Left ventricle myocardium superior (tissue), 1 donor: ENCODE measurements around the gene RTN4IP1. TPM values are rescaled to one million over a fixed set of nuclear protein-coding genes. Genes with fewer than 3 reads are reported as not detected.
"Not testable (repeated sequence)": the region's sequence is repeated elsewhere in the genome, so short reads cannot be mapped to it uniquely, and the experiment has no call there.

Source experiments
- ATAC-seq: fragments of 200-7000 bp; cut with Tn5 transposase; one replicate; pipeline ENCODE4 v1.9.1; 2020; ENCODE audit warnings: mild to moderate bottlenecking, moderate library complexity
- DNase-seq: peaks from one replicate; pipeline ENCODE4 v3.0.0-alpha.2; 2020
- intact Hi-C: fragments of 100-400 bp; cut with micrococcal nuclease; formaldehyde crosslinking; loops from one replicate; pipeline ENCODE4 v1.11.0; 2022
- total RNA-seq: library from RNA; stranded (reverse); fragmentation: NEBNext Ultra II Directional; extraction: Animal tissue kit (Norgen Biotek cat#: 25700); gene quantifications from one replicate; pipeline ENCODE4 v1.2.1, GENCODE V29; 2021
- donor health status: DM: no; HTN: yes; CAD: no; lungs with severe emphysema.

Gene RTN4IP1
- total RNA-seq, 1 donor from 2014 or later, result 19.2 TPM

GRCh38 chr6:106599440-106599839, 29.9 kb downstream of the RTN4IP1 start:
- ATAC-seq (no peak), DNase-seq (no peak)
- intact Hi-C loops, result no loop called here

- peak; percentile 32 for ATAC-seq
- intact Hi-C loops, result no loop called here
- no peak for DNase-seq
These were observed 38.0 kb downstream of the RTN4IP1 start for GRCh38 chr6:106591111-106591825.

- ATAC-seq, DNase-seq, intact Hi-C loops: not testable (repeated sequence)
These were observed 40.4 kb downstream of the RTN4IP1 start for GRCh38 chr6:106588937-106589336.

- DNase-seq (no peak), ATAC-seq (no peak)
- intact Hi-C loops, result no loop called here
These were observed 42.4 kb downstream of the RTN4IP1 start for GRCh38 chr6:106586815-106587415.

- intact Hi-C loops, result no loop called here
- DNase-seq (no peak), ATAC-seq (peak; percentile 37)
These were observed 47.8 kb downstream of the RTN4IP1 start for GRCh38 chr6:106581468-106581867.

GRCh38 chr6:106579281-106579680, 50.0 kb downstream of the RTN4IP1 start:
- intact Hi-C loops, result no loop called here
- DNase-seq, result no peak

GRCh38 chr6:106574741-106575458, 54.4 kb downstream of the RTN4IP1 start:
- DNase-seq (no peak), ATAC-seq (no peak)
- intact Hi-C loops, result no loop called here

More at GRCh38 chr6:106579281-106579680, 50.0 kb downstream of the RTN4IP1 start:
- ATAC-seq, result no peak

GRCh38 chr6:106572875-106573585, 56.3 kb downstream of the RTN4IP1 start:
- no peak for DNase-seq

GRCh38 chr6:106572436-106572835, 56.9 kb downstream of the RTN4IP1 start:
- intact Hi-C loops, result no loop called here
- DNase-seq, result no peak
- no peak for ATAC-seq

More at GRCh38 chr6:106572875-106573585, 56.3 kb downstream of the RTN4IP1 start:
- no peak for ATAC-seq
- intact Hi-C loops, result no loop called here

- DNase-seq (no peak), ATAC-seq (no peak)
- intact Hi-C loops, result loop anchor here (10.0 kb wide), 2 partner anchors 225 to 1135 kb away; no protein-coding TSS in a partner anchor
These were observed 59.9 kb downstream of the RTN4IP1 start for GRCh38 chr6:106569428-106569827.

- DNase-seq, result no peak
- intact Hi-C loops, result loop anchor here (10.0 kb wide), 2 partner anchors 224 to 1134 kb away; no protein-coding TSS in a partner anchor
- no peak for ATAC-seq
These were observed 60.8 kb downstream of the RTN4IP1 start for GRCh38 chr6:106568530-106568929.

- intact Hi-C loops, result loop anchor here (2.0 to 10.0 kb wide), 3 partner anchors 118 to 1130 kb away; no protein-coding TSS in a partner anchor
- ATAC-seq, result peak; percentile 83
- no peak for DNase-seq
These were observed 64.8 kb downstream of the RTN4IP1 start for GRCh38 chr6:106564476-106564875.

GRCh38 chr6:106563614-106564013, 65.7 kb downstream of the RTN4IP1 start:
- intact Hi-C loops, result loop anchor here (2.0 to 10.0 kb wide), 3 partner anchors 117 to 1129 kb away; no protein-coding TSS in a partner anchor
- DNase-seq, result peak; percentile 61

GRCh38 chr6:106561686-106562405, 67.5 kb downstream of the RTN4IP1 start:
- ATAC-seq, result no peak
- intact Hi-C loops, result loop anchor here (10.0 kb wide), 2 partner anchors 217 to 1127 kb away; no protein-coding TSS in a partner anchor
- DNase-seq, result no peak

More at GRCh38 chr6:106563614-106564013, 65.7 kb downstream of the RTN4IP1 start:
- ATAC-seq, result peak; percentile 77

GRCh38 chr6:106560996-106561685, 68.2 kb downstream of the RTN4IP1 start:
- no peak for ATAC-seq
- intact Hi-C loops, result loop anchor here (10.0 kb wide), 2 partner anchors 216 to 1126 kb away; no protein-coding TSS in a partner anchor

GRCh38 chr6:106559659-106560058, 69.6 kb downstream of the RTN4IP1 start:
- DNase-seq, ATAC-seq: not testable (repeated sequence)
- intact Hi-C loops, result loop anchor here (10.0 kb wide), 2 partner anchors 215 to 1125 kb away; no protein-coding TSS in a partner anchor

More at GRCh38 chr6:106560996-106561685, 68.2 kb downstream of the RTN4IP1 start:
- no peak for DNase-seq

- ATAC-seq (no peak), DNase-seq (no peak)
- intact Hi-C loops, result no loop called here
These were observed 70.9 kb downstream of the RTN4IP1 start for GRCh38 chr6:106558364-106558763.

- intact Hi-C loops, result no loop called here
- ATAC-seq (no peak), DNase-seq (no peak)
These were observed 71.5 kb downstream of the RTN4IP1 start for GRCh38 chr6:106557837-106558236.
